GM13977 (cell line): ENCODE measurements around the gene RHOBTB3.

Source experiments
- DNase-seq: peaks from one replicate; pipeline ENCODE4 v3.0.0; 2012; ENCODE audit warnings: low spot score
- CTCF ChIP-seq: IDR thresholded peaks from 2 replicates; pipeline ENCODE4 v1.5.1; 2012; ENCODE audit warnings: mild to moderate bottlenecking, control low read depth; ENCODE audit not compliant: insufficient read depth; ENCODE audit errors: extremely low read depth, missing control alignments
- in situ Hi-C: fragments of 300-500 bp; cut with MboI; formaldehyde crosslinking; loops from one replicate; pipeline ENCODE4 v1.12.0; 2022; ENCODE audit warnings: low sequenced_read_pairs, low pct_unique_long_range_greater_than_20kb, mixed read lengths, inconsistent platforms; ENCODE audit not compliant: unreplicated experiment

The RHOBTB3 gene

GRCh38 chr5:95728494-95729114 is 2.5 kb upstream of the RHOBTB3 start:
- in situ Hi-C loops = no loop called here
- TF ChIP-seq CTCF = no peak
- DNase-seq = no peak

DNA sequence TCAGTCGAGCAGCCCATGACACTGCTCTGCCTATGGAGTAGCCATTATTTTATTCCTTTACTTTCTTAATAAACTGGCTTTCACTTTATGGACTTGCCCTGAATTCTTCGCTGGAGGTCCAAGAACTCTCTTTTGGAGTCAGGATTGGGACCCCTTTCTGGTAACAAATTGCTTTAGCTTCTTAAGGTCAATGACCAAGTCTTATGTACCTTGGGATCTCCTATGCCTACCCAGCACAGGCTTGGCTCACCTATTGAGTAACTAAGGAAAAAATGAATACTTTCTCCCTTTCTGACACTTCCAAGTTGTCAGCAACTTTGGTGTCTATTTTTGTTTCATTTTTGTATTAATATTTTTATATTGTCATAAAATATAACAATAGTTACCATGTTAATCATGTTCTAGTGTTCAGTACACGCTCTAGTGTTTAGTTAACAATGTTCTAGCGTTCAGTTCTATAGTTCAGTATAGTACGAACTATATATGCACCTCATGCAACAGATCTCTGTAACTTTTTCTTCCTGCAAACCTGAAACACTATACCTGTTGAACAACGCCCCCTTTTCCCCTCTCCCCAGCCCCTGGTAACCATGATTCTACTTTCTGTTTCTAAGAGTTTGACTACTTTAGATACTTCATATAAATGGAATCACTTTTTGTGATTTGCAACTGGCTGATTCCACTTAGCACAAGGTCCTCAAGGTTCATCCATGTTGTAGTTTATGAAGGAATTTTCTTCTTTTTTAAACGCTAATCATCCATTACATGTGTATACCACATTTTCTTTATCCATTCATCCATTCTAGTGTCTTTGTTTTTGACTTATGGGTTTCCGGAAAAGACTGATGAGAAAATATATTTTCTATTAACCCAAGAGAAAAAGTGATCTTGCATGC is 1.8 kb upstream of the RHOBTB3 start:
- TF ChIP-seq CTCF = no peak
- no peak for DNase-seq
- in situ Hi-C loops = no loop called here

- no peak for TF ChIP-seq CTCF
- in situ Hi-C loops = no loop called here
- DNase-seq = no peak
Measured at GRCh38 chr5:95730011-95730700, 980 bp upstream of the RHOBTB3 start.

- no peak for TF ChIP-seq CTCF
- in situ Hi-C loops = no loop called here
- peak; percentile 30 for DNase-seq
Measured at GRCh38 chr5:95731571-95732554, 727 bp downstream of the RHOBTB3 start.

- in situ Hi-C loops = no loop called here
- DNase-seq = no peak
- no peak for TF ChIP-seq CTCF
Measured at GRCh38 chr5:95733107-95733665, 2.0 kb downstream of the RHOBTB3 start.
